SK-N-SH (cell line): Measurements from ENCODE around the gene CGB7. TPM values are rescaled to one million over a fixed set of nuclear protein-coding genes. Genes with fewer than 3 reads are reported as not detected.

Experiments
- CTCF ChIA-PET: fragments of 300-600, 350-600 bp; formaldehyde crosslinking; extraction: SDS; loops from one replicate; lab custom pipeline; 2021; lab: Yijun Ruan, JAX
- POLR2A ChIA-PET: fragments of 350-600 bp; sonication (Branson Sonifier 250); formaldehyde crosslinking; extraction: SDS; loops from one replicate; lab custom pipeline; 2020; ENCODE audit warnings: antibody characterized with exemption, inconsistent platforms; lab: Yijun Ruan, JAX
- DNase-seq: peaks from one replicate; pipeline ENCODE4 v3.0.0; 2012
- H2AFZ ChIP-seq: fragments of 200-600 bp; sonication (generic); 2 replicates; pipeline ENCODE4 v1.8.1; 2016; ENCODE audit warnings: antibody characterized with exemption, mild to moderate bottlenecking, low read depth
- H3F3A ChIP-seq: fragments of 200-600 bp; sonication (generic); replicated peaks from 2 replicates; pipeline ENCODE3; 2016; ENCODE audit warnings: antibody characterized with exemption, mild to moderate bottlenecking; ENCODE audit not compliant: insufficient read depth
- H3K27ac ChIP-seq, 2 experiments: fragments of 200-500 bp in 1 of 2; fragments of 200-600 bp in 1 of 2; sonication (Bioruptor generic) in 1 of 2; sonication (generic), shearing (Covaris generic) in 1 of 2; 2 replicates each; pipeline versions ENCODE4 v1.5.1 to v1.6.1; 2014 to 2016; ENCODE audit warnings: low read depth in 2 of 2, inconsistent platforms in 1 of 2, low read length in 1 of 2, mild to moderate bottlenecking in 1 of 2, mixed read lengths in 1 of 2
- H3K27me3 ChIP-seq: fragments of 200-600 bp; sonication (generic), shearing (Covaris generic); 2 replicates; pipeline ENCODE4 v1.6.1; 2016; ENCODE audit warnings: mixed run types; ENCODE audit not compliant: insufficient read depth
- H3K36me3 ChIP-seq, 2 experiments: fragments of 200-500 bp in 1 of 2; fragments of 200-600 bp in 1 of 2; sonication (Bioruptor generic) in 1 of 2; sonication (generic) in 1 of 2; replicated peaks in 1 of 2; 2 replicates each; pipeline versions ENCODE3 to v1.5.1; 2014 to 2016; ENCODE audit warnings: low read length in 1 of 2, mild to moderate bottlenecking in 1 of 2; ENCODE audit not compliant: insufficient read depth in 2 of 2, control insufficient read depth in 1 of 2
- H3K4me1 ChIP-seq, 2 experiments: fragments of 200-500 bp in 1 of 2; fragments of 200-600 bp in 1 of 2; sonication (Bioruptor generic) in 1 of 2; sonication (generic), shearing (Covaris generic) in 1 of 2; 2 replicates each; pipeline versions ENCODE4 v1.5.1 to v1.6.1; 2014 to 2016; ENCODE audit warnings: low read depth in 1 of 2, low read length in 1 of 2, mixed run types in 1 of 2; ENCODE audit not compliant: insufficient read depth in 2 of 2, control insufficient read depth in 1 of 2
- H3K4me2 ChIP-seq: fragments of 200-600 bp; sonication (generic), shearing (Covaris generic); 2 replicates; pipeline ENCODE4 v1.6.1; 2017; ENCODE audit warnings: mixed run types
- H3K4me3 ChIP-seq, 2 experiments: fragments of 200-500 bp in 1 of 2; fragments of 200-600 bp in 1 of 2; sonication (Bioruptor generic) in 1 of 2; sonication (generic), shearing (Covaris generic) in 1 of 2; 2 replicates each; pipeline versions ENCODE4 v1.5.1 to v1.8.1; 2014 to 2016; ENCODE audit warnings: low read depth in 2 of 2, inconsistent platforms in 1 of 2, low read length in 1 of 2, mild to moderate bottlenecking in 1 of 2, mixed read lengths in 1 of 2, moderate library complexity in 1 of 2
- H3K79me2 ChIP-seq: fragments of 200-600 bp; sonication (generic); 2 replicates; pipeline ENCODE4 v1.8.1; 2017; ENCODE audit warnings: mild to moderate bottlenecking; ENCODE audit not compliant: insufficient read depth
- H3K9ac ChIP-seq: fragments of 200-600 bp; sonication (generic); 2 replicates; pipeline ENCODE4 v1.6.1; 2017; ENCODE audit warnings: mixed run types
- H3K9me2 ChIP-seq: fragments of 200-600 bp; sonication (generic); 2 replicates; pipeline ENCODE4 v1.6.1; 2017; ENCODE audit warnings: mixed run types
- H3K9me3 ChIP-seq: fragments of 200-600 bp; sonication (generic); 2 replicates; pipeline ENCODE4 v1.6.1; 2017; ENCODE audit warnings: mixed run types, mild to moderate bottlenecking, moderate library complexity
- H4K20me1 ChIP-seq: fragments of 200-600 bp; sonication (generic); 2 replicates; pipeline ENCODE4 v1.6.1; 2017; ENCODE audit warnings: mild to moderate bottlenecking, mixed run types; ENCODE audit not compliant: insufficient read depth
- CHD2 ChIP-seq: fragments of 150-350 bp; IDR thresholded peaks from 2 replicates; pipeline ENCODE4 v1.6.1; 2018; ENCODE audit warnings: low read length; ENCODE audit not compliant: partially characterized antibody
- FOSL2 ChIP-seq: IDR thresholded peaks from 2 replicates; pipeline ENCODE4 v1.4.0; 2012; ENCODE audit warnings: low read depth, mild to moderate bottlenecking, moderate library complexity, borderline replicate concordance
- GABPA ChIP-seq: IDR thresholded peaks from 2 replicates; pipeline ENCODE4 v1.4.0; 2012; ENCODE audit warnings: low read depth, mild to moderate bottlenecking
- GATA2 ChIP-seq: sonication (generic); formaldehyde crosslinking; IDR thresholded peaks from 2 replicates; pipeline ENCODE4 v1.5.0; 2020; ENCODE audit warnings: mild to moderate bottlenecking, missing genetic modification reagents
- JUND ChIP-seq: IDR thresholded peaks from 2 replicates; pipeline ENCODE4 v1.4.0; 2012
- MXI1 ChIP-seq: IDR thresholded peaks from 2 replicates; pipeline ENCODE4 v1.6.1; 2012; ENCODE audit warnings: mild to moderate bottlenecking, low read depth, low read length, improper control_type of control experiment
- POLR2AphosphoS5 ChIP-seq: IDR thresholded peaks from 2 replicates; pipeline ENCODE4 v1.6.1; 2012; ENCODE audit warnings: low read depth, low read length
- RAD21 ChIP-seq: IDR thresholded peaks from 2 replicates; pipeline ENCODE4 v1.6.1; 2012; ENCODE audit warnings: mild to moderate bottlenecking, low read length
- RFX5 ChIP-seq: IDR thresholded peaks from 2 replicates; pipeline ENCODE4 v1.6.1; 2012; ENCODE audit warnings: mild to moderate bottlenecking, improper control_type of control experiment, low read length
- SIN3A ChIP-seq: IDR thresholded peaks from 2 replicates; pipeline ENCODE4 v1.6.1; 2012; ENCODE audit warnings: low read depth, mild to moderate bottlenecking, low read length, moderate library complexity, borderline replicate concordance
- TAF1 ChIP-seq: IDR thresholded peaks from 2 replicates; pipeline ENCODE4 v1.6.1; 2012; ENCODE audit warnings: low read depth, mild to moderate bottlenecking, low read length, moderate library complexity, borderline replicate concordance
- TCF12 ChIP-seq: IDR thresholded peaks from 2 replicates; pipeline ENCODE4 v1.4.0; 2012
- WGBS: methylation state at CpG from one replicate; pipeline ENCODE4 v1.1.6; 2017; ENCODE audit warnings: low lambda C conversion rate; 5-methylcytosine and 5-hydroxymethylcytosine counted together
- polyA plus RNA-seq, 3 experiments: library from polyadenylated mRNA; depleted of rRNA; stranded (reverse); fragments of >200 nt; gene quantifications; 2 replicates each; pipeline ENCODE4 v1.2.3, GENCODE V29; 2012
- TF ChIP-seq, protein P1 (sequence below): fragments of 150-350 bp; IDR thresholded peaks from 2 replicates; pipeline ENCODE4 v1.6.1; 2017; ENCODE audit warnings: antibody characterized with exemption, low read length, low read depth, borderline replicate concordance
- TF ChIP-seq, protein P2 (sequence below): fragments of 150-350 bp; IDR thresholded peaks from 2 replicates; pipeline ENCODE4 v1.6.1; 2016; ENCODE audit warnings: mild to moderate bottlenecking, low read depth, low read length
- TF ChIP-seq, protein P3 (sequence below): IDR thresholded peaks from 2 replicates; pipeline ENCODE4 v1.4.0; 2012; ENCODE audit warnings: low read depth, borderline replicate concordance

The CGB7 gene
- polyA plus RNA-seq, 1 of the 3 experiments (the other 2 are of a cell fraction), result 2.0 TPM

DNA sequence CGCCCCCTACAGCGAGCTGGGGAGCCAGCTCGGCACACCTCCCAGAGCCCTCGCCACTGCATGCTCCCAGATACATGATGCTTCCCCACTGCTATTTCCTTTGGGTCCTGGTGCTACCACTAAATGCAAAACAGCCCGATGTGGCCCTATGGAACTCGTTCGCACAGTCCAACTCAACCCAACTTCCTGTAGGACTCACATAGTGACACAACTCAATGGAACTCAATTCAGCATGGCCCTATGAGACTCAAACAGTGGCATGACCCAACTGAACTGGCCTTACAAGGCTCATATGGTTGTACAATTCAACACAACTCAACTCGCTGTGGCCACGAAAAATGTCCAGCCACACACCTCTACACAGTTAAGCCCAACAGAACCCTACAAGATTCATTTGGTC, 11.5 kb upstream of the CGB7 start (continued):
- no peak for TF ChIP-seq RFX5

DNA sequence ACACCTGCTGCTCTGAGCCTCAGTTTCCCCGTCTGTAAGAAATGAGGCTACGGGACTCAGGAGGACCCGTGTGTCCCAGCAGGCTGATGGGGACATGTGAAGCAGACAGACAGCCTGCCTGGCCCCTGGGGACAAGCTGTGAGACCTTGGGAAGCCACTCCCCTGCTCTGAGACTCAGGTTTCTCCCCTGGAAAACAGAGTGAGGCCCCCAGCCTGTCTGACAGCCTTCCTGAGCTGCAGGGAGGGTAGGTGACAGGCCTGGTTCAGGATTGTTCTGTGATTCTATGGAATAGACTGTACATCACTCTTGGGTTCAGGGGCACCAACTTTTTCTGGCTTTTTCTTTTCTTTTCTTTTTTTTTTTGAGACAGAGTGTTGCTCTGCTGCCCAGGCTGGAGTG, 10.0 kb upstream of the CGB7 start:
- Histone ChIP-seq H3K9me2 (no peaks in the 10 kb centered on the region), H3K79me2 (peaks cover 7% of the 10 kb centered on the region; the same call in 1 of the 2 replicates), H3K4me1 (peaks cover 0 to 8% of the 10 kb centered on the region in 2 experiments; a peak in 1 of 4 replicates), H3K4me3 (no peak overlapping the region), H3K9me3 (no peaks in the 10 kb centered on the region), H3K36me3 (no peaks in the 10 kb centered on the region), H3K9ac (no peak overlapping the region), H2AFZ (no peak overlapping the region), H3K4me2 (no peak overlapping the region), H4K20me1 (no peaks in the 10 kb centered on the region), H3F3A (peaks cover 8% of the 10 kb centered on the region), H3K27me3 (no peaks in the 10 kb centered on the region), H3K27ac (no peak overlapping the region)
- no peak for TF ChIP-seq MXI1
- TF ChIP-seq TAF1, result no peak
- no peak for TF ChIP-seq RAD21
- TF ChIP-seq GATA2 (CRISPR knock-in tag), result no peak
- TF ChIP-seq CHD2, result no peak
- TF ChIP-seq RFX5, result no peak
- no peak for TF ChIP-seq SIN3A
- no peak for TF ChIP-seq JUND
- no peak for TF ChIP-seq POLR2AphosphoS5
- TF ChIP-seq GABPA, result no peak
- TF ChIP-seq, protein P1, sequence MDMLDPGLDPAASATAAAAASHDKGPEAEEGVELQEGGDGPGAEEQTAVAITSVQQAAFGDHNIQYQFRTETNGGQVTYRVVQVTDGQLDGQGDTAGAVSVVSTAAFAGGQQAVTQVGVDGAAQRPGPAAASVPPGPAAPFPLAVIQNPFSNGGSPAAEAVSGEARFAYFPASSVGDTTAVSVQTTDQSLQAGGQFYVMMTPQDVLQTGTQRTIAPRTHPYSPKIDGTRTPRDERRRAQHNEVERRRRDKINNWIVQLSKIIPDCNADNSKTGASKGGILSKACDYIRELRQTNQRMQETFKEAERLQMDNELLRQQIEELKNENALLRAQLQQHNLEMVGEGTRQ, result no peak
- TF ChIP-seq, protein P2, sequence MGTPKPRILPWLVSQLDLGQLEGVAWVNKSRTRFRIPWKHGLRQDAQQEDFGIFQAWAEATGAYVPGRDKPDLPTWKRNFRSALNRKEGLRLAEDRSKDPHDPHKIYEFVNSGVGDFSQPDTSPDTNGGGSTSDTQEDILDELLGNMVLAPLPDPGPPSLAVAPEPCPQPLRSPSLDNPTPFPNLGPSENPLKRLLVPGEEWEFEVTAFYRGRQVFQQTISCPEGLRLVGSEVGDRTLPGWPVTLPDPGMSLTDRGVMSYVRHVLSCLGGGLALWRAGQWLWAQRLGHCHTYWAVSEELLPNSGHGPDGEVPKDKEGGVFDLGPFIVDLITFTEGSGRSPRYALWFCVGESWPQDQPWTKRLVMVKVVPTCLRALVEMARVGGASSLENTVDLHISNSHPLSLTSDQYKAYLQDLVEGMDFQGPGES, result no peak
- TF ChIP-seq TCF12, result no peak
- TF ChIP-seq FOSL2, result no peak
- TF ChIP-seq, protein P3, sequence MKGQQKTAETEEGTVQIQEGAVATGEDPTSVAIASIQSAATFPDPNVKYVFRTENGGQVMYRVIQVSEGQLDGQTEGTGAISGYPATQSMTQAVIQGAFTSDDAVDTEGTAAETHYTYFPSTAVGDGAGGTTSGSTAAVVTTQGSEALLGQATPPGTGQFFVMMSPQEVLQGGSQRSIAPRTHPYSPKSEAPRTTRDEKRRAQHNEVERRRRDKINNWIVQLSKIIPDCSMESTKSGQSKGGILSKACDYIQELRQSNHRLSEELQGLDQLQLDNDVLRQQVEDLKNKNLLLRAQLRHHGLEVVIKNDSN, result no peak
- 20% methylated on average over 1 of the region's 3 CpGs for WGBS
- POLR2A ChIA-PET, result no interaction called here
- CTCF ChIA-PET, result interaction anchor here (1.1 to 1.5 kb wide), 2 partner anchors 10 to 131 kb away, joined by 3 to 4 read pairs; partner anchors contain the start of gene CGB7
- DNase-seq, result no peak
